Nephron progenitor cell (in vitro differentiated cells): ENCODE measurements around the gene IGFBP7.

Experiments
- DNase-seq: peaks from one replicate; pipeline ENCODE4 v3.0.0; 2021
- H3K27ac Mint-ChIP-seq: 2 replicates; pipeline ENCODE4 v1.8.0; 2021; ENCODE audit warnings: mild to moderate bottlenecking, moderate library complexity, mixed read lengths
- H3K27me3 Mint-ChIP-seq: 2 replicates; pipeline ENCODE4 v1.8.0; 2021; ENCODE audit warnings: mild to moderate bottlenecking, low read depth, mixed read lengths; ENCODE audit not compliant: poor library complexity
- H3K36me3 Mint-ChIP-seq: 2 replicates; pipeline ENCODE4 v1.8.0; 2021; ENCODE audit warnings: low read depth, mixed read lengths
- H3K4me1 Mint-ChIP-seq: 2 replicates; pipeline ENCODE4 v1.8.0; 2021; ENCODE audit warnings: mixed read lengths
- H3K4me3 Mint-ChIP-seq: 2 replicates; pipeline ENCODE4 v1.8.0; 2021; ENCODE audit warnings: mild to moderate bottlenecking, moderate library complexity, mixed read lengths
- H3K9me3 Mint-ChIP-seq: 2 replicates; pipeline ENCODE4 v1.8.0; 2021; ENCODE audit warnings: mild to moderate bottlenecking, moderate library complexity, mixed read lengths
- TF ChIP-seq, protein P1 (sequence below): fragments of 200-600 bp; sonication (generic); IDR thresholded peaks from 2 replicates; pipeline ENCODE4 v1.5.0; 2021; ENCODE audit warnings: antibody characterized with exemption

The IGFBP7 gene

DNA sequence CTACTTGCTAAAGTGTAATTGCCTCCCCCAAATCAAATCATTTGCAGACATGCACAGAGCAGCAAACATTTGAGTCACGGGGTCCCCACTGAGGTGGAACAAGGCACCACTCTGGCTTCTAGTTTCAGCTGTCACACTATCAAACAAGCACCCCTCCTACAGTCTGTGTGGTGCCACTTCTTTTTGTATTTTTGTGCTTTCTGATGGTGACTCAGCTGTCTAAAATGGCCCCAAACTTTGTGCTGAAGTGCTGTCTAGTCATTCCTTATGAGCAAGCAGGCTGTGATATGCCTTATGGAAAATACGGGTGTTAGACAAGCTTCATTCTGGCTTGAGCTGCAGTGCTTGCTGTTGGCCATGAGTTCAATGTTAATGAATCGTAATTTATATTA is 15.4 kb downstream of the IGFBP7 start:
- no peaks in the 10 kb centered on the region for H3K36me3 Mint-ChIP-seq
- H3K4me3 Mint-ChIP-seq: no peak overlapping the region
- H3K4me1 Mint-ChIP-seq: peaks cover 21% of the 10 kb centered on the region
- no peaks in the 10 kb centered on the region for H3K9me3 Mint-ChIP-seq
- no peak overlapping the region for H3K27ac Mint-ChIP-seq
- TF ChIP-seq, protein P1, sequence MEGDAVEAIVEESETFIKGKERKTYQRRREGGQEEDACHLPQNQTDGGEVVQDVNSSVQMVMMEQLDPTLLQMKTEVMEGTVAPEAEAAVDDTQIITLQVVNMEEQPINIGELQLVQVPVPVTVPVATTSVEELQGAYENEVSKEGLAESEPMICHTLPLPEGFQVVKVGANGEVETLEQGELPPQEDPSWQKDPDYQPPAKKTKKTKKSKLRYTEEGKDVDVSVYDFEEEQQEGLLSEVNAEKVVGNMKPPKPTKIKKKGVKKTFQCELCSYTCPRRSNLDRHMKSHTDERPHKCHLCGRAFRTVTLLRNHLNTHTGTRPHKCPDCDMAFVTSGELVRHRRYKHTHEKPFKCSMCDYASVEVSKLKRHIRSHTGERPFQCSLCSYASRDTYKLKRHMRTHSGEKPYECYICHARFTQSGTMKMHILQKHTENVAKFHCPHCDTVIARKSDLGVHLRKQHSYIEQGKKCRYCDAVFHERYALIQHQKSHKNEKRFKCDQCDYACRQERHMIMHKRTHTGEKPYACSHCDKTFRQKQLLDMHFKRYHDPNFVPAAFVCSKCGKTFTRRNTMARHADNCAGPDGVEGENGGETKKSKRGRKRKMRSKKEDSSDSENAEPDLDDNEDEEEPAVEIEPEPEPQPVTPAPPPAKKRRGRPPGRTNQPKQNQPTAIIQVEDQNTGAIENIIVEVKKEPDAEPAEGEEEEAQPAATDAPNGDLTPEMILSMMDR: no peak
- DNase-seq: no peak
- no peaks in the 10 kb centered on the region for H3K27me3 Mint-ChIP-seq

DNA sequence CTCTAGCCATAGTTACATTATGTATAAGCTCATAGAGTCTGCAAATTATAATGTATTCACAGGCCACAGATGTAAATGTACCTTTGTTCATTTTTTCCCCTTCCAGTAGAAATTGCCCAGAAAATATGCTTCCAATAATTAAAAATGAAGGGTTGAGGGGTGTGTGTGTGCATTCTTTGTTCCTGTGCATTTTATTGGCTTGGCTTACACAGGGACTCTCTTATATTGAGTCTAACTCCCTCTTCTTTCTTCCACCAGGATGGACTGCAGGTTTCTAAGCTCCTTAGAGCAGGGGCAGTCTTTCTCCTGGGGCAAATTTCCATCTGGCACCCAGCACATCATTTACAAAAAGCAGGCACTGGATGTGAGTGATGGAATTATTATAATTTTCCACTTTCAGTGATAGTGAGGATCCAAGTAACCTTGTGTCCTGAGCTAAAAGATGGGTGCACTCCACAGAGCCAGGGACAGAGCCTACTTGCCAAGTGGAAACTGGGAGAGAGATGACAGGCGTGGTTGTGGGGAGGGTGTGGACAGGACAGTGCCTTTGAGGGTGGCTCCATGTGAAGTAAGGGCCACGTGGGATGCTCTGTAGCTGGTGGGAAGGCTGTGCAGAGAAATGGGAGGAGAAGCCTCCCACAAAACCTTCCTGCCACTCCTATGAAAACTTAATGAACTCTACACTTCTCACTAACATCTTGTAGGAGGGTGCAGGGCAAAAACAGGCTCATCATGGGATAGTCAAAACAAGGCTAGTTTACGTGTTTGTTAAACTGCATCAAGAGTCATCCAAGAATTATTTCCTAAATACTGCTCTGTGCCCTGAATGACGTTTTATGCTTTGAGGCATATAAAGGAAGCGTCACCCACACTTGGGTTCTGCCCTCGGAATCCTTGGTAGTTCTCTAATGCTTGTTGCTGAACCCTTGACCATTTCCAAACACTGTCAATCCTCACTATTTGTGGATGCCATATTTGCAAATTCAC is 16.0 kb downstream of the IGFBP7 start:
- Mint-ChIP-seq H3K36me3 (no peaks in the 10 kb centered on the region), H3K27ac (no peak overlapping the region), H3K4me1 (peaks cover 20% of the 10 kb centered on the region), H3K27me3 (no peaks in the 10 kb centered on the region), H3K4me3 (no peak overlapping the region), H3K9me3 (no peaks in the 10 kb centered on the region)
- TF ChIP-seq, protein P1: no peak
- no peak for DNase-seq

DNA sequence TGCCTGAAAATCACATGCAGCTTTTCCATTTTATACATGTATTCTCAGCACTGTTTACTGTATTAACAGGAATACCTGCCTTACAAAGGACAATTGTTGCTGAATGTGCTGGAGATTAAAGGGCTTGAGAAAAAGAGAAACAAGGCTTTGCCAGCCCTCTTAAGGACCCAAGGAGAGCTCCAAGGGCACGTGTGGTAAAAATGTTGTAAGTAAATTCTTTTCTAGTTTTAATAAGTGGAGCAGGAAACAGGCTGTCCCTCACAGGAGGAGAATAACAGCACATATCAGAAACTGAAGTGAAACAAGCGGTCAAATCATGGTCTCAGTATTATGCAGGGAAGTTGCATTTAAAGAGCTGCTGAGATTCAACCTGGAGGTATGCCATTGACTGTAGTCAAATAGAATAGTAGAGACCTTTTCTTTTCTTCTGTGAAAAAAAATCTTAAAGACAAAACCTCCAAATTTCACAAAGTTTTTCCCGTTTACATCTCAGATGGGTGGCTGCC is 18.5 kb downstream of the IGFBP7 start:
- no peak for DNase-seq
- Mint-ChIP-seq H3K4me3 (no peak overlapping the region), H3K36me3 (no peaks in the 10 kb centered on the region), H3K4me1 (peaks cover 5% of the 10 kb centered on the region), H3K27me3 (no peaks in the 10 kb centered on the region), H3K9me3 (no peaks in the 10 kb centered on the region), H3K27ac (peak overlapping the region; percentile 37)
- TF ChIP-seq, protein P1: no peak

DNA sequence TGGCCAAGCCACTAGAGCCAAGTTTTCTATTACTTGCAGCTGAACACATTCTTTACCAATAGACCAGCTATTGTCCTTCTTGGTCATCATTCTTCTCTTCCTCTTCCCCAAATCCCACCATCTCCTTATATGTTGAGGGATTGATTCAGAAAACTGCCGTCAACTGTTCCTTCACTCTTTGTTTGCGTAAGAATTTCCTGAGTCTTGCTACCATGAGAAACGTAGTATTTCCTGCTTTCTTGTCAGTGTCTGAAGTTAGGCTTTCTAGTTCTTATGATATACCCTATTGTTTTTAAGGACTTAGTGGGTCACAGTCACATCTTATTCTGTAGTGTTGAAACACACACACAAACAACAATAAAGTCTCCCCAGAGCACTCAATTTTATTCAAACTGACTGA is 20.1 kb downstream of the IGFBP7 start:
- peaks cover 9% of the 10 kb centered on the region for H3K9me3 Mint-ChIP-seq
- no peak overlapping the region for H3K4me3 Mint-ChIP-seq
- no peak overlapping the region for H3K27ac Mint-ChIP-seq
- H3K27me3 Mint-ChIP-seq: no peaks in the 10 kb centered on the region
- H3K36me3 Mint-ChIP-seq: peaks cover 8% of the 10 kb centered on the region
- DNase-seq: no peak
- H3K4me1 Mint-ChIP-seq: peaks cover 5% of the 10 kb centered on the region
- TF ChIP-seq, protein P1: no peak

DNA sequence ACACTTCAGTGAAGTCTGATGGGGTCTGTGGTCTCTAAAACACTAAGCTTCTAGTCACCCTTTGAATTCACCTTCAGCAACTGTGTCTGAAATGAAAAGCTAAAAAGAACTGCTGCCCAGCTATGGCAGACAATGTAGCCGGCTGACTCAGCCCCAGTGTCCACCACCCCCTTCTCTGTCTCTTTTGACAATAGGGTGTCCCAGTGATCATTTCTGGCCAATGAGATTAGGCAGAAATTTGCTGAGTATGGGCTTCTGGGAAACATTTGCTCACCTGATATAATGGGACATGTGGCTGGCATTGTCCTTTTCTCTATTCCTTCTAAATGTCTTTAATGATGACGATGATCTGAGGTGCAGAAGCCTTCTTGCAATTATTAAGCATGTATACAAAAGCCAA is 20.6 kb downstream of the IGFBP7 start:
- Mint-ChIP-seq H3K27ac (no peak overlapping the region), H3K9me3 (peaks cover 12% of the 10 kb centered on the region), H3K4me3 (no peak overlapping the region), H3K27me3 (no peaks in the 10 kb centered on the region), H3K36me3 (peaks cover 11% of the 10 kb centered on the region), H3K4me1 (peaks cover 2% of the 10 kb centered on the region)
- TF ChIP-seq, protein P1: no peak
- no peak for DNase-seq
